Pulmonary artery endothelial cell (primary cell): ENCODE measurements around the gene DPP6. TPM values are rescaled to one million over a fixed set of nuclear protein-coding genes. Genes with fewer than 3 reads are reported as not detected.

Source experiments
- DNase-seq: peaks from one replicate; pipeline ENCODE4 v3.0.0-alpha.2; 2011; ENCODE audit warnings: low read depth, low spot score
- total RNA-seq: library from RNA; depleted of rRNA; stranded (reverse); fragments of >200 nt; gene quantifications from 2 replicates; pipeline ENCODE4 v1.2.3, GENCODE V29; 2014

DPP6 gene
- total RNA-seq, 1 donor from 2014 or later, result not detected

- DNase-seq, result no peak
These were observed 539.3 kb downstream of the DPP6 start for GRCh38 chr7:154591544-154591943.

GRCh38 chr7:154592388-154592787 is 540.2 kb downstream of the DPP6 start:
- DNase-seq, result no peak

GRCh38 chr7:154598396-154598795 is 546.2 kb downstream of the DPP6 start:
- DNase-seq, result no peak

- no peak for DNase-seq
These were observed 546.7 kb downstream of the DPP6 start for GRCh38 chr7:154598864-154599263.

GRCh38 chr7:154610903-154611302 is 558.7 kb downstream of the DPP6 start:
- DNase-seq, result no peak

- no peak for DNase-seq
These were observed 561.6 kb downstream of the DPP6 start for GRCh38 chr7:154613811-154614210.

GRCh38 chr7:154620141-154620755 is 568.0 kb downstream of the DPP6 start:
- no peak for DNase-seq

GRCh38 chr7:154623399-154623798 is 571.2 kb downstream of the DPP6 start:
- DNase-seq, result no peak

- DNase-seq, result no peak
These were observed 575.6 kb downstream of the DPP6 start for GRCh38 chr7:154627646-154628290.

GRCh38 chr7:154628556-154628955 is 576.4 kb downstream of the DPP6 start:
- DNase-seq, result no peak

GRCh38 chr7:154631162-154631561 is 579.0 kb downstream of the DPP6 start:
- DNase-seq, result no peak

- no peak for DNase-seq
These were observed 581.4 kb downstream of the DPP6 start for GRCh38 chr7:154633641-154634040.

GRCh38 chr7:154638286-154638685 is 586.1 kb downstream of the DPP6 start:
- DNase-seq, result no peak

GRCh38 chr7:154640266-154640865 is 588.2 kb downstream of the DPP6 start:
- DNase-seq, result no peak

- DNase-seq, result no peak
These were observed 588.7 kb downstream of the DPP6 start for GRCh38 chr7:154640917-154641316.

- DNase-seq, result no peak
These were observed 592.2 kb downstream of the DPP6 start for GRCh38 chr7:154644366-154644765.

GRCh38 chr7:154646126-154647013 is 594.2 kb downstream of the DPP6 start:
- DNase-seq, result no peak

- DNase-seq, result no peak
These were observed 595.4 kb downstream of the DPP6 start for GRCh38 chr7:154647625-154648024.

GRCh38 chr7:154649015-154649414 is 596.8 kb downstream of the DPP6 start:
- no peak for DNase-seq

GRCh38 chr7:154649434-154649833 is 597.2 kb downstream of the DPP6 start:
- no peak for DNase-seq

GRCh38 chr7:154650275-154650674 is 598.1 kb downstream of the DPP6 start:
- DNase-seq, result no peak

- DNase-seq, result no peak
These were observed 599.3 kb downstream of the DPP6 start for GRCh38 chr7:154651501-154651900.
